HG02884 (cell line): Measurements from ENCODE around the gene SLC13A3.
A peak's percentile ranks its signal among the peaks of the same experiment; 100 is the strongest.

Source experiments
- ATAC-seq: cut with Tn5 transposase; IDR thresholded peaks from one replicate; pipeline ENCODE4 v1.9.1; 2021; ENCODE audit warnings: mild to moderate bottlenecking, moderate library complexity; ENCODE audit not compliant: unreplicated experiment

The SLC13A3 gene

DNA sequence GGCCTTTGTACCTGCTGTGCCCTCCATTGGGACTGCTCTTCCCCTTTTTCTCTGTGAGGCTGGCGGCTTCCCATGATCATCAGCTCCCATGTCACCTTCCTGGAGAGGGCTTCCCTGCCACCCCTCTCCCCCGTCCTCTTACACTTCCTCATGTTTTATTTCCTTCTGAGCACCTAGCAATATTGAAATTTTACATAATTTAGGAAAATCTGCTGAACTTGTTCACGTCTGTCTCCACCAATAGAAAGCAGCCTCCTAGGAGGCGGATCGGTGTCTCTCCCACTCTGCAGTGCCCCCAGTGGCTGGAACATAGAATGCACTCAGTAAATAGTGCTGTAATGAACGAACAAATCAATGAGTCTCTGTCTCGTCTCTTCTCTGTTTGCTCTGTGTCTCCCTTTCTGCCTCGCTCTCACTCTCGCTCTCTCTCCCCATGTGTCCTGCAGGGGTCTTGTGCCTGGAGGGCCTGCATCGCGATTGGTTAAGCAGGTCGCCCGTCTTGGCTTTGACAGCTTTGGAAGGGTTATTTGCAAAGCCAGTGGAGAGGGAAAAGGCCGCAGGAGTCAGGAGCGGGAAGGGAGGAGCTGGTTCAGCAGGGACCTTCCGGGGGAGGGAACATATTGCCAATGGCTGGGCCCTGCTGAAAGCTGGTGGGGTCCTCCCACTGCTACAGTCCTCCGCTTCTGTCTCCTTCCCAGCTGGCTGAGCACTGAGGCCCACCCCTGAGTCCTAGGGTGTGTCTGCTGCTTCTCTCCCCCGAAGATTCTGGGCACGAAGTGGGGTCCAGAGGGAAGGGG lies 88.7 kb downstream of the SLC13A3 start:
- no peak for ATAC-seq

- no peak for ATAC-seq
Measured at GRCh38 chr20:46562009-46562372, 89.3 kb downstream of the SLC13A3 start.

DNA sequence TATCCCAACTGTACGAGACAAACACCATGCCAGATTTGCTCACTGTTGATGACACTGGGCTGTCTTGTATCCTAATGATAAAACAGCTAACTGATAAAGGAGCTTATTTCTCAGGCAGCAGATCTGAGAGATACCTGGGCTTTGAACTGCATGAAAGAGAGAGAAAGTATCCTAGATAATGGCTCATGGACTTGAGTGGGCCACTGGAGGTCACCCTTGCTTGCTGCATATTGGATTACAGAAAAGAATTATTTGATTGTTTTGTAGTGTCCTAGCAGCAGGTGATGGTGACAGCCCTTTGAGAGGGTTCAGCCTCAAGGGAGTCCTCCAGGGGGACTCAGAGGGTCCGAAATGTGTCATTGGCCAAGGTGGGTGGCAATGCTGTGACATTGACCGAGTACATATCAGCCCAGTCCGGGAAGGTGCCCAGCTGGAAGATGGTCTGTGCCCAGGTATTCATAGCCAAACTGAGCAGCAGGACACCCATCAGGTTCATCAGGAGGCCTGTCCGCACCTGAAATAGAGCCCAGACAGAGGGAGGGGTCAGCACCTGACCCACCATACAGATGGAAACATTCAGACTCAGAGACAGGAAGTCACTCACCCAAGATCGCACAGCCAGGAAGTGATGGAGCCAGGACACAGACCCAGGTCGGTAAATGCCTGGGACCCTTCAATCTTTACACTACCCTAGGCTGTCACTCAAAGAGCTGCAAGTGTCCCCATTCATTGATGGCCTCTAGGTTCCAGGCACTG lies 91.4 kb downstream of the SLC13A3 start:
- no peak for ATAC-seq

GRCh38 chr20:46559001-46559400 lies 92.3 kb downstream of the SLC13A3 start:
- no peak for ATAC-seq

DNA sequence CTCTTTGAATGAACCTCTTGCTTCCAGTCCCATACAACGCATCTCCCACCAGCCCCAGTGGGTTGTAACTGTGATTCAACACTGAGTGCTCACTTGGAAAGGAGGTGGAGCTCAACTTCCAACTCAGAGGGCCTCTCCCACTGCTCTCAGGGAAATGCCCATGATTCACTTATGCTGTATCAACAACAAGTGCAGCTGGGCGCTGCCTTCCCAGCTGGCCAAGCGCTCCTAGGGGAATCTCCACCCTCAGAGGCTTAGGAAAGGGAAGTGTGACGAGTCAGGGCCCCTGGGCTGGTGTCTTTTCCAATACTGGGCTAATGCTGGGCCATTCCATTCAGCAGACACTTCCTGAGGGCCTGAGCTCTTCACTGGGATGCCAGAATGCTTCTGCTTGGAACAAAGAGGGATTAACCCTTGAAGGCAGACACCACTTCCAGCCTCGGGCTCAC lies 92.7 kb downstream of the SLC13A3 start:
- no peak for ATAC-seq

- ATAC-seq: no peak
Measured at GRCh38 chr20:46557231-46557956, 93.9 kb downstream of the SLC13A3 start.

DNA sequence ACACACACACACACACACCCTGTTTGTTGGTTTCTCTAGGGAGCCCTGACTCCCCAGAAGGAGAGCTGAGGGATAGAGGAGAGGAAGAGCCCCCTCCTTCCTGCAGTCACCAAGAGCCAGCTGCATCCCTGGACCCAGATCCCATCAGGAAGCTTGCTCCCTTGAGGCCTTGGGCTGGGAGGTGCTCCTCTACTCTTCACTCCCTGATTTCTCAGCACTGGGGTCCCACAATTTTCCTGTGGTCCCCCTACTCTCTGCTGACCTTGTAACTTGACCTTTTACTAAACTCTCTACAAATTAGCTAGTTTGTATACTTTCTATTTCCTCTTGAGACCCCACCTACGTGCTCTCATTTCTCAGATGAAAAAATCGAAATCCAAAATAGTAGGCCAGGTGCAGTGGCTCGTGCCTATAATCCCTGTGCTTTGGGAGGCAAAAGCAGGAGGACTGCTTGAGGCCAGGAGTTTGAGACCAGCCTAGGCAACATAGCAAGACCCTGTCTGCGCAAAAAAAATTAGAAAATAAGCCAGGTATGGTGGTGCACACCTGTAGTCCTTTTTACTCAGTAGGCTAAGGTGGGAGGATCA lies 95.8 kb downstream of the SLC13A3 start:
- no peak for ATAC-seq

DNA sequence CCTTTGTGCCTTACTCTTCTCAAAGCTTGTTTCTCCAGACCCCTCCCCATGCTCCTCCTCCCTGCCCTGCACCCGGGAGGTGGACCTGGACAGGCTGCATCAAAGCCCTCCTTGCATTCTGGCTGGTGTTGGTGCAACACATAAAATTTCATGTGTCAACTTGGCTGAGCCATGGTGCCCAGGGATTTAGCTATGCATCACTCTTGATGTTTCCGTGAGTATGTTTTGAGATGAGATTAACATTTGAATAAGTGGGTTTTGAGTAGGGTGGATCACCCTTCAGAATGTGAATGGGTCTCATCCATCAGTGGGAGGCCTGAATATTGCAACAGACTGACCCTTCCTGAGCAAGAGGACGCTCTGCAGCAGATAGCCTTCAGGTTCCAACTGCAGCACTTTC lies 96.4 kb downstream of the SLC13A3 start:
- no peak for ATAC-seq

DNA sequence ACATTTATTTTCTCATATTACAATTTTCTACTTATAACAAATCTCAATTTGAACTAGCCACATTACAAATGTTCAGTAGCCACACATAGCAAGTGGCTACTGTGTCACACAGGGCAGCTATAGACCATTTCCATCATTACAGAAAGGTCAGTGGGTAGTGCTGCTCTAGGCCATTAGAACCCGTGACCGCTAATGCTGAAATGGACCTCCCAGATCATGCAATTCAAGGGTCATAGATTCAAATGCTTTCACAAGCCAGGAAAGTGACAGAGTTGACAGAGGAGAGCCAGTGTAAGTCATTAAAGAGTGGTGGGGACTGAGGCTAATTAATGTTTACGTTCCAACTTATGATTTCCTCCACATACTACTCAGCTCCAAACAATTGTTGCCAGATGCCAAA lies 97.3 kb downstream of the SLC13A3 start:
- no peak for ATAC-seq

DNA sequence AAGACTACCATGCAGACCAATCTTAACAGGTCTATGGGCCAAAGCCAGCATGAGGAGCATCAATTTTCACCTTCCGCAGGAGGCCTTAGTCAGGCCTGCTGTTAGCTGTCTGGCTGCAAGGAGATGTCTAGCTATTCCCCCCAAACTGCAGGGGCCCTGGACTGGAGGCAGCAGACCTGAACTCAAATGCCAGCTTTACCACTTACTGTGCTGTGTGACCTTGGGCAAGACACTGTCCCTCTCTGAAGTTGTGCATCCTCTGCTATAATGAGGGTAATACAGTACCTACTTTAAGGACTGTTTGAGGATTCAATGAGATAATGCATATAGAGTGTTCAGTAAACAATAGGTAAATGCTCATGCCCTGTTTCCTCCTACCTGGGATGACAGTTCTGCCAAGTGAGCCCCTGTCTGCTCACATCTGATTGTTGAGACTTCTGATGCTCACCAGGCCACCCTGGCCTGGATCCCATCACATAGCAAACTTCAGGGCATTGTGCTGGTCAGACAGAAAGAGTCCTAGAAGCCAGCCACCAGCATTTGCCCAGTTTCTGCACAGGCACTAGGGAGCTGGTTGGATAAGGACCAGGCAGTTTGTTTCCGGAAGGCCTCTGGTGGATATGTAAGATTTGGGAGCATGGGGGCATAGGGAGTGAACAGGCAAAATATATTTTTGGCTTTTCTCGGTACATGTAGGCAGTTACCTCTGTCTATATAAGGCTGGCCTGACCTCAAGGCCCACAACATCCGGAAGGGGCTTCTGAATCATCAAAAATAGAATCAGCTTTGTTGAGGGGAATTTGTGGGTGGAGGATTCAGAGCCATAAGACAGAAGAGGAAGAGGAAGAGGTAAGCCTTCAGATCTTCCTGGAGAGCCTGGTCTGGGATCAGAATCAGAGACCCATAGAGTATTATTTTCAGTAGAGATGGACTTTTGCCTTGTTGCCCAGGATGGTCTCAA lies 98.5 kb downstream of the SLC13A3 start:
- peak; percentile 82 for ATAC-seq

- ATAC-seq: no peak
Measured at GRCh38 chr20:46551522-46552381, 99.5 kb downstream of the SLC13A3 start.

- ATAC-seq: no peak
Measured at GRCh38 chr20:46550461-46550860, 100.8 kb downstream of the SLC13A3 start, which contains the start of gene OCSTAMP. Gene OCSTAMP (minus strand): TSS chr20:46550654. CDS start chr20:46550560, 94 bp downstream.

- no peak for ATAC-seq
Measured at GRCh38 chr20:46549188-46549972, 101.9 kb downstream of the SLC13A3 start.

DNA sequence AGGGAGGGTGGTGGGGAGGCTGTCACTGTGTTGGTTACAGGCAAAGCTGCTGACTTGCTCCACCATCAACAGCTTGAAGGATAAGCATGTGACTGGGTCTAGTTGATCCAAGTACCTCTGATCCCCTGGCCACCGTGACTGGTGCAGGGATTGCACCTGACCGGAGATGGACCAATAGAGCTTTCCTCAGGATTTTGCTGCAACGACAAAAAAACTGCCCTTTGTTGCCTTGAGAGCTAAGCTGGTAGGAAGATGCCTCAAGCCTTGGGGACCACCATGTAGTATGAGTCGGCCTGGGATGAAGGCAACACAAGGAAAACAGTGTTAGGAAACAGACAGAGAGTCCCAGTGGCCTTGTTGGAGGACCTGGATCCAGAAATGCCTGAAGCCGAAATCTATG lies 102.6 kb downstream of the SLC13A3 start:
- no peak for ATAC-seq

GRCh38 chr20:46547995-46548394 lies 103.3 kb downstream of the SLC13A3 start:
- no peak for ATAC-seq

DNA sequence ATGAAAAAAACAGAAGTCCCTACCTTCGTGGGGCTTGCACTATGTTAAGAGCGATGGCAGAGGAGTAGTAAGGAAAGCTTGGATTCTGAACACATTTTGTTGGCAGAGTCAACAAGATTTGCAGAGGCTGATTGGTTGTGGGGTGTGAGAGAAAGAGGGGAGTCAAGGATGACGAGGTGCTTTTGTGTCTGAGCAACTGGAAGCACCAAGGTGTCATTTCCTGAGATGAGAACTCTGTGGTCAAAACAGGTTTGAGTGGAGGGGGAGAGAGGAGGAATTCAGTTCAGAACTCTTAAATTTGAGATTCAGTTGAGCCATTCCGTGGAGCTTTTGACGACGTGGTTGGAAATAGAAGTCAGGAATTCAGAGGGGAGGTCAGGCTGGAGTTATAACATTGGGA lies 104.3 kb downstream of the SLC13A3 start:
- ATAC-seq: no peak

GRCh38 chr20:46546298-46546697 lies 105.0 kb downstream of the SLC13A3 start:
- ATAC-seq: no peak

DNA sequence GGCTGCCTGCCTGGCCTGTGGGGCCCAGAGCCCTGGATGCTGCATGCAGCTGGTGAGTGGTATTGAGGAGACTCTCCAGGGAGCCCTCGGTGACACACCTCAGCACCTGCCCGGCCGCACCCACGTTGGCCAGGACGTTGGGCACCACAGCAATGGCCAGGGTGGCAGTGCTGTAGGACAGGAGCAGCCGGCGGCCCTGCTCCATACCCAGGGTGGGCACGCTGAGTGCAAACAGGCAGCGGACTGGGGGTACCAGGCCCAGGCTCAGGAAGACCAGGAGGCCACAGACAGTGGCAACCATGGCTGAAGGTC lies 105.5 kb downstream of the SLC13A3 start:
- ATAC-seq: no peak
